Retinal pigment epithelial cell (primary cell): ENCODE data around the gene TMEM271.

Experiments
- DNase-seq: peaks from one replicate; pipeline ENCODE4 v3.0.0-alpha.2; 2010; ENCODE audit warnings: low read depth
- H3K4me3 ChIP-seq: 2 replicates; pipeline ENCODE4 v1.5.1; 2011; ENCODE audit warnings: mild to moderate bottlenecking, low read length, control low read depth, moderate library complexity
- CTCF ChIP-seq: conservative IDR thresholded peaks from 2 replicates; pipeline ENCODE4 v1.5.1; 2011; ENCODE audit warnings: low read depth, low read length, control low read depth, inconsistent platforms

Gene TMEM271

DNA sequence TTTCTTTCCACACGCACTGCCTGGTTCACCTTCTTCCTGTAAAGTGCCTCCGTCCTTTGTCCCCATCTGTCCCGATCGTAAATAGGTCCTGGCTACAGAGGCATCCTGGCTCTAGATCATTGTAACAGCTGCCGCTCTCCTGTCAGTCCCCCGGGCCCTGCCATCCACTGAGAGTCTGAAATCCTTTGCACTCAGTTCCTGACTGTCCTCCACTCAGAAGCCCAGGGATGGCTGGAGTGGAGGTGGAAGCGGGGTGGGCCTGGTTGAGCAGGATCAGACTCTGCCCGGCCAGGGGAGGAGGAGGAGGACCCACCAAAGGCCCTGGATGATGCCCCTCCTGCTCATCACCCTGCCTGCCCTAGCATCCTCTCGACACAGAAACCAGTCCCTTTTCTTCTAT lies 47.3 kb downstream of the TMEM271 start:
- no peak for DNase-seq
- no peak for TF ChIP-seq CTCF
- no peak overlapping the region for H3K4me3 ChIP-seq

DNA sequence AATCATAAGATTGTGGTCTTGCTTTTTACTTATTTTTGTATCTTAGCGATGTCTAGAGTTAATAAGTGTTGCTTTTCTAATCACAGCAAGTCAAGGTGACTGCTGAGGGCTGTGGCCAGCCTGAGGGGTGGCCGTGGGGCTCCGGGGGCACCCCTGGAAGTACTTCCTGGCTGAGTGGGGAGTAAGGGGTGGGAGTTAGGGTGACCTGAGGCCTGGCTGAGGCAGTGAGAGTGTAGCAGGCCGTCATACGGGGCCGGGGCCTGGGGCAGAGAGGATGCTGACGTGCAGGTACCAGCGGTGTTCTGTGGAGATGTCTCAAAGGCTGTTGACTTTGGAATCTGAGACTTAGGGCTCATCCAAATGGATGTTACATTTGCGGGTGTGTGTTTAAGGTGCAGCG lies 47.8 kb downstream of the TMEM271 start:
- TF ChIP-seq CTCF = no peak
- no peak for DNase-seq
- H3K4me3 ChIP-seq = no peak overlapping the region

DNA sequence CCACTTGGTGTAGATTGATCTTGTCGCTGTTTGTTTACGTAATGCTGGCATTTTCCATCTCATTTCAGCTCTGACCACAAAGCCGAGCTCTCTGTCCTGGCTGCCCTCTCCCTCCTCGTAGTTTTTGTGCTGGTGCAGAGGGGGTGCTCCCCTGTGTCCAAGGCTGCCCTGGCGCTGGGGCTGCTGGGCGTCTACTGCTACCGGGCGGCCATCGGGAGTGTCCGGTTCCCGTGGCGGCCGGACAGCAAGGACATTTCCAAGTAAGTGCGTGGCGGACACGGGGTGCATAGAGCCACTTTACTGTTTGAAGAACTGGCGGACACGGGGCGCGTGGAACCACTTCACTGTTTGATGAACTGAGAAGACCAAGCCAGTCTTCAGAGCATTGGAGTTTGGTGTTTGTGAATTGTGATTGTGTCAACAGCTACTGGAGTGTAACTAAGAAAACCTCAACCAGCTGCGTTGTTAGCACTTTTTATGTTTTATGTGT lies 49.1 kb downstream of the TMEM271 start:
- TF ChIP-seq CTCF = no peak
- H3K4me3 ChIP-seq = no peak overlapping the region

GRCh38 chr4:526189-526909 lies 49.7 kb downstream of the TMEM271 start:
- no peak overlapping the region for H3K4me3 ChIP-seq
- no peak for DNase-seq
- no peak for TF ChIP-seq CTCF

More for the DNA sequence above, 49.1 kb downstream of the TMEM271 start:
- no peak for DNase-seq

- no peak overlapping the region for H3K4me3 ChIP-seq
- TF ChIP-seq CTCF = no peak
- DNase-seq = no peak
Observed at GRCh38 chr4:525660-526059, 50.4 kb downstream of the TMEM271 start.

- no peak for TF ChIP-seq CTCF
- no peak overlapping the region for H3K4me3 ChIP-seq
- DNase-seq = no peak
Observed at GRCh38 chr4:524196-524595, 51.9 kb downstream of the TMEM271 start.
